ENCODE results near the gene LORICRIN.

DNA sequence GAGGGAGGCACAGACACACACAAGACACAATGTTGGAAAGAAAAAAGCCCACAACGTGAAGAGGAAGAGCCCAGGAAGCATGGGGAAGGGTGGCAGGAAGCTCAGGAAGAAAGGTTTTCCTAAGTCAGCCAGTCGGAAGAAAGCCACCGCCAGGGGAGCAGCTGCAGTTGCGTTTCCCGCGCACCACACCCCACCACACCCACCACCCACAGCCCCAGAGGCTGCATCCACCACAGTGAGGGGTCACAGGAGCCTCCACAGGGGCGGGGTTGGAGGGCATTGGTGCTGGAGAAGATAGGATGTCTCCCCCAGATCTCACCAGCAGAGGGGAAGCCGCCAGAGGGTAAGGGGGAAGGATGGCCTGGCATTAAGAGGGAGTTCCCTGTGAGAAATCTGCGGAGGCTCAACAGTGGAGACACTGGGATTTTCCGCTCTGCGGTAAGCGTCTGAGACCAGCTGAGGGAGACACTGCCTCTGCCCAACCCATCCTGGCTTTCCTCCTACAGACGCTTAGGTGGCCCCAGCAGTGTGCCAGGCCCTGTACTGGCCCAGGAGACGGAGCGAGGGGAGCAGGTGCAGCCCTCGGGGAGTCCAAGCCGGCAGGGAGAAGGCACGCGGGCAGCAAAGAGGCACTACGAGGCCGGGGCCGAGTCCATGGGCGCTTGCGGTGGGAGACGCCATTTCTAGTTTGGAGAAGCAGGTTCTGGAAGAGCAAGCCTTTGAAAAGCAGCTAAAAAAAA is 33.4 kb downstream of the LORICRIN start:
- TF ChIP-seq, protein P1, sequence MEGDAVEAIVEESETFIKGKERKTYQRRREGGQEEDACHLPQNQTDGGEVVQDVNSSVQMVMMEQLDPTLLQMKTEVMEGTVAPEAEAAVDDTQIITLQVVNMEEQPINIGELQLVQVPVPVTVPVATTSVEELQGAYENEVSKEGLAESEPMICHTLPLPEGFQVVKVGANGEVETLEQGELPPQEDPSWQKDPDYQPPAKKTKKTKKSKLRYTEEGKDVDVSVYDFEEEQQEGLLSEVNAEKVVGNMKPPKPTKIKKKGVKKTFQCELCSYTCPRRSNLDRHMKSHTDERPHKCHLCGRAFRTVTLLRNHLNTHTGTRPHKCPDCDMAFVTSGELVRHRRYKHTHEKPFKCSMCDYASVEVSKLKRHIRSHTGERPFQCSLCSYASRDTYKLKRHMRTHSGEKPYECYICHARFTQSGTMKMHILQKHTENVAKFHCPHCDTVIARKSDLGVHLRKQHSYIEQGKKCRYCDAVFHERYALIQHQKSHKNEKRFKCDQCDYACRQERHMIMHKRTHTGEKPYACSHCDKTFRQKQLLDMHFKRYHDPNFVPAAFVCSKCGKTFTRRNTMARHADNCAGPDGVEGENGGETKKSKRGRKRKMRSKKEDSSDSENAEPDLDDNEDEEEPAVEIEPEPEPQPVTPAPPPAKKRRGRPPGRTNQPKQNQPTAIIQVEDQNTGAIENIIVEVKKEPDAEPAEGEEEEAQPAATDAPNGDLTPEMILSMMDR (conservative IDR thresholded peaks at IDR 0.05) = no peak
- TF ChIP-seq EZH2 (IDR thresholded peaks at IDR 0.05; ENCODE audit: low read depth) = no peak
